Panc1 (cell line): ENCODE measurements around the gene MRTFA. TPM values are rescaled to one million over a fixed set of nuclear protein-coding genes. Genes with fewer than 3 reads are reported as not detected.

Experiments
- ATAC-seq: fragments of 200-7000 bp; cut with Tn5 transposase; 2 replicates; pipeline ENCODE4 v1.9.1; 2020; ENCODE audit warnings: mild to moderate bottlenecking, moderate library complexity
- BruUV-seq: library from RNA; stranded (reverse); fragments of 400-500 nt; replicated peaks from 2 replicates; lab custom pipeline; 2021; lab: Mats Ljungman, UMichigan
- CTCF ChIA-PET: fragments of 300-600 bp; sonication (Branson Sonifier 250); formaldehyde crosslinking; loops from one replicate; lab custom pipeline; 2022; ENCODE audit warnings: antibody characterized with exemption; lab: Charles Lee
- POLR2A ChIA-PET: fragments of 300-600 bp; sonication (Branson Sonifier 250); formaldehyde crosslinking; loops from one replicate; lab custom pipeline; 2022; ENCODE audit warnings: antibody characterized with exemption; lab: Charles Lee
- DNase-seq: peaks from one replicate; pipeline ENCODE4 v3.0.0-alpha.2; 2010; ENCODE audit warnings: low read depth, low spot score
- H3K27ac ChIP-seq: 2 replicates; pipeline ENCODE4 v1.5.1; 2011; ENCODE audit warnings: mild to moderate bottlenecking, low read length, inconsistent platforms
- H3K27me3 ChIP-seq: fragments of 200-500 bp; sonication (Bioruptor generic); 2 replicates; pipeline ENCODE4 v1.6.0; 2014; ENCODE audit warnings: low read length, inconsistent platforms; ENCODE audit not compliant: control insufficient read depth, insufficient read depth
- H3K36me3 ChIP-seq: fragments of 200-500 bp; sonication (Bioruptor generic); 2 replicates; pipeline ENCODE4 v1.5.1; 2014; ENCODE audit warnings: inconsistent platforms, mild to moderate bottlenecking, low read length, moderate library complexity; ENCODE audit not compliant: control insufficient read depth, insufficient read depth
- H3K4me1 ChIP-seq: 2 replicates; pipeline ENCODE4 v1.5.1; 2011; ENCODE audit warnings: inconsistent platforms, mild to moderate bottlenecking, low read length, moderate library complexity; ENCODE audit not compliant: control insufficient read depth, insufficient read depth
- H3K4me3 ChIP-seq, 2 experiments: 2 replicates each; pipeline ENCODE4 v1.5.1; 2011 to 2012; ENCODE audit warnings: low read depth in 2 of 2, low read length in 2 of 2, mild to moderate bottlenecking in 2 of 2, inconsistent platforms in 1 of 2, moderate library complexity in 1 of 2
- H3K9me3 ChIP-seq: fragments of 200-500 bp; sonication (Bioruptor generic); 2 replicates; pipeline ENCODE4 v1.5.1; 2014; ENCODE audit warnings: low read depth, mild to moderate bottlenecking, inconsistent platforms, low read length, moderate library complexity; ENCODE audit not compliant: control insufficient read depth, insufficient read depth
- CTCF ChIP-seq: fragments of 450-650 bp; IDR thresholded peaks from 2 replicates; pipeline ENCODE4 v1.5.1; 2017; ENCODE audit warnings: mild to moderate bottlenecking
- POLR2AphosphoS5 ChIP-seq: IDR thresholded peaks from 2 replicates; pipeline ENCODE4 v1.6.1; 2012; ENCODE audit warnings: mild to moderate bottlenecking, low read depth, low read length, moderate library complexity
- REST ChIP-seq, 2 experiments: IDR thresholded peaks; 2 replicates each; pipeline ENCODE4 v1.6.1; 2011 to 2012; ENCODE audit warnings: low read depth in 2 of 2, control low read depth in 1 of 2, low read length in 1 of 2, mild to moderate bottlenecking in 1 of 2, moderate library complexity in 1 of 2; ENCODE audit not compliant: insufficient read depth in 1 of 2
- SIN3A ChIP-seq: IDR thresholded peaks from 2 replicates; pipeline ENCODE4 v1.6.1; 2012; ENCODE audit warnings: low read depth, mild to moderate bottlenecking, low read length, moderate library complexity, borderline replicate concordance; ENCODE audit not compliant: insufficient read depth
- TCF7L2 ChIP-seq: IDR thresholded peaks from 2 replicates; pipeline ENCODE4 v1.6.1; 2011; ENCODE audit warnings: mild to moderate bottlenecking, low read depth, low read length, inconsistent platforms
- in situ Hi-C: cut with HindIII; loops from 2 replicates; pipeline ENCODE4 v1.10.0; 2016; ENCODE audit warnings: low sequenced_read_pairs, low pct_unique_long_range_greater_than_20kb
- intact Hi-C: fragments of 100-400 bp; cut with micrococcal nuclease; formaldehyde crosslinking; loops from one replicate; pipeline ENCODE4 v1.10.0; 2022; ENCODE audit not compliant: unreplicated experiment
- total RNA-seq: library from RNA; stranded (reverse); gene quantifications from one replicate; pipeline ENCODE4 v1.2.1, GENCODE V29; 2021; ENCODE audit not compliant: unreplicated experiment

The MRTFA gene
- total RNA-seq, 1 experiment from 2014 or later, result 62.1 TPM

GRCh38 chr22:40624770-40625169 is 11.7 kb downstream of the MRTFA start:
- BruUV-seq, result no TSS peak
- no peak for ATAC-seq
- POLR2A ChIA-PET, result interaction anchor here (0.6 kb wide), 2 partner anchors 8 to 166 kb away, joined by 3 to 5 read pairs; no protein-coding TSS in a partner anchor
- Histone ChIP-seq H3K4me1 (peaks cover 6% of the 10 kb centered on the region; the same call in 1 of the 2 replicates), H3K27me3 (no peaks in the 10 kb centered on the region), H3K36me3 (no peaks in the 10 kb centered on the region), H3K9me3 (no peaks in the 10 kb centered on the region), H3K27ac (no peak overlapping the region), H3K4me3 (no peak overlapping the region)
- CTCF ChIA-PET, result interaction anchor here (0.5 to 0.6 kb wide), 2 partner anchors 100 to 1506 kb away, joined by 4 to 13 read pairs; no protein-coding TSS in a partner anchor
- intact Hi-C loops (no loop called here), in situ Hi-C loops (loop anchor here (25.0 kb wide), 1 partner anchor 87 kb away; no protein-coding TSS in a partner anchor)
- no peak for DNase-seq
- TF ChIP-seq SIN3A (no peak), TCF7L2 (no peak), REST (IDR thresholded peaks at IDR 0.05; ENCODE audit: insufficient read depth in 1 of 2, low read depth in 2 of 2, low read length in 1 of 2) (no peak), POLR2AphosphoS5 (no peak), CTCF (no peak)

GRCh38 chr22:40621309-40622151 is 15.0 kb downstream of the MRTFA start:
- BruUV-seq, result TSS peak; percentile 29
- CTCF ChIA-PET, result no interaction called here
- DNase-seq, result no peak
- Histone ChIP-seq H3K4me1 (no peaks in the 10 kb centered on the region), H3K9me3 (no peaks in the 10 kb centered on the region), H3K27ac (no peak overlapping the region), H3K27me3 (no peaks in the 10 kb centered on the region), H3K36me3 (no peaks in the 10 kb centered on the region), H3K4me3 (no peak overlapping the region)
- no peak for TF ChIP-seq REST (IDR thresholded peaks at IDR 0.05; ENCODE audit: insufficient read depth in 1 of 2, low read depth in 2 of 2, low read length in 1 of 2)
- TF ChIP-seq TCF7L2, result no peak
- no peak for TF ChIP-seq SIN3A
- no peak for TF ChIP-seq CTCF
- no peak for TF ChIP-seq POLR2AphosphoS5
- in situ Hi-C loops, result no loop called here
- intact Hi-C loops, result no loop called here
- no peak for ATAC-seq
- POLR2A ChIA-PET, result interaction anchor here (0.6 kb wide), 1 partner anchor 11 kb away, joined by 4 read pairs; no protein-coding TSS in a partner anchor
